ENCODE results near the gene UROD.

- no peak for TF ChIP-seq CTCF (IDR thresholded peaks at IDR 0.05)
- no peak for TF ChIP-seq POLR2A (IDR thresholded peaks at IDR 0.05)
Measured at GRCh38 chr1:45044916-45045315, 32.9 kb downstream of the UROD start.
